Muscle of leg (tissue), 11 donors: ENCODE results near the gene TM7SF3. TPM values are rescaled to one million over a fixed set of nuclear protein-coding genes. Genes with fewer than 3 reads are reported as not detected.

Source experiments
- DNase-seq: peaks from one replicate; pipeline ENCODE4 v3.0.0; 2013
- H3K27ac ChIP-seq: one replicate; pipeline ENCODE4 v1.5.1; 2013; ENCODE audit warnings: mild to moderate bottlenecking, low read length, control low read depth
- H3K27me3 ChIP-seq: one replicate; pipeline ENCODE4 v1.6.1; 2013; ENCODE audit warnings: low read length; ENCODE audit not compliant: control insufficient read depth, insufficient read depth
- H3K36me3 ChIP-seq: one replicate; pipeline ENCODE4 v1.6.1; 2013; ENCODE audit warnings: low read length; ENCODE audit not compliant: control insufficient read depth, insufficient read depth
- H3K4me1 ChIP-seq: one replicate; pipeline ENCODE4 v1.6.1; 2013; ENCODE audit warnings: low read length; ENCODE audit not compliant: control insufficient read depth, insufficient read depth
- H3K4me3 ChIP-seq: one replicate; pipeline ENCODE4 v1.5.1; 2013; ENCODE audit warnings: low read length, control low read depth
- H3K9me3 ChIP-seq: replicated peaks from 2 replicates; pipeline ENCODE4 v1.6.1; 2013; ENCODE audit warnings: low read depth, low read length; ENCODE audit not compliant: control insufficient read depth
- WGBS: methylation state at CpG from one replicate; pipeline ENCODE4 v1.1.5; 2013; ENCODE audit warnings: missing lambda C conversion rate; ENCODE audit not compliant: insufficient coverage; 5-methylcytosine and 5-hydroxymethylcytosine counted together
- polyA plus RNA-seq, 8 donors: library from polyadenylated mRNA; unstranded; fragments of 120-200 nt; gene quantifications; one replicate each; pipeline versions ENCODE4 v1.2.1 to v1.2.3, GENCODE V29; 2013; ENCODE audit warnings: inconsistent platforms in 1 of 8, low replicate concordance in 1 of 8; ENCODE audit not compliant: insufficient read length in 8 of 8, insufficient read depth in 1 of 8
- total RNA-seq: library from RNA; stranded (reverse); fragments of 120-200 nt; gene quantifications from one replicate; pipeline ENCODE4 v1.2.4, GENCODE V29; 2013

TM7SF3 gene
- total and polyA plus RNA-seq, 9 donors, result 23.7 to 31.4 (median 28.5) TPM

DNA sequence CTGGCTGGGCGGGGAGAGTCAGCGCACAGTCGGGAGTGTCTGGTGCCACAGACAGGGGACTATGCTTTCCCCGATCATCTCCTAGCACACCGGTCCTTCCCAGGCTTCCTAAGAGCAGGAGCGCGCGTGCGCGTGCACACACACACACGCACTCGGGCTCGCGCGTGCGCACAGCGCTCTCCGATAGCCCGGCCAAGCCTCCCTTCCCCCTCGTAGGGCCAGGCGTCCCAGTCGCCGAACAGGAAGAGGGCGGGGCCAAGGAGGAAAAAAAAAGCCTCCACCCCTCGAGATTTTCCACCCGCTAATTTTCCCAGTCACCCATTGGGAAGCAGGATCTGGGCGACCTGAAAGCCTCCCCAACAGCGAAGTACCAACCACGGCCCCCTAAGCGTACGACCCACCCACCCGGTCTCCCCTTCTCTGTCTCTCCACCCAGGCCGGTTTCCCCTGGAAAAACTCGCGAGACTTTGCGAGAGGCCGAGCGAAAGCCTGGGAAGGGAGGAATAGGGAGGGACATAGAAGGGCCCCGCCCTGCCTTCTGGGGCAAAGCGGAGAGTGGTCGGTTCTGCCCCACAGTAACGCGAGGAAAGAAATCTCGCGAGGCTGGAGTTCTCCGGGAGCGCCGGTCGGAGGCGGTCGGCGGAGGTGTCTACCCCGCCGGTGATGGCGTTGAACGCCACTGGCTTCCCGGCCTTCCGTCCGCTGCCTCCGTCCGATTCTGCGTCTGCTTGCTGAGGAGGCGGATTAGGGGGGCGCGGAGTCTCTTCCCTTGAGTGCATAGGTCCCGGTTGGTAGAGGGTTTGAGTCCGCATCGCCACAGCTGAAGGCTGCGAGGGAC, 76.1 kb downstream of the TM7SF3 start, which contains the start of the genes FGFR1OP2 and INTS13:
Gene FGFR1OP2, plus strand, starts transcription at position 608 of the 838 bp plus-strand sequence. CDS start 15,689 bp downstream, outside the sequence.
Gene INTS13, minus strand, starts transcription at position 119 of the 838 bp plus-strand sequence. CDS start 1,178 bp downstream, outside the sequence.
- 0% methylated on average over 50 of the region's 69 CpGs for WGBS
- peak; percentile 100 for DNase-seq
- no peaks in the 10 kb centered on the region for H3K27me3 ChIP-seq
- H3K9me3 ChIP-seq, result no peaks in the 10 kb centered on the region
- H3K4me1 ChIP-seq, result peaks cover 8% of the 10 kb centered on the region
- H3K36me3 ChIP-seq, result no peaks in the 10 kb centered on the region
- H3K4me3 ChIP-seq, result peak within 1 kb of the TSS; percentile 90
- H3K27ac ChIP-seq, result peak within 1 kb of the TSS; percentile 97

DNA sequence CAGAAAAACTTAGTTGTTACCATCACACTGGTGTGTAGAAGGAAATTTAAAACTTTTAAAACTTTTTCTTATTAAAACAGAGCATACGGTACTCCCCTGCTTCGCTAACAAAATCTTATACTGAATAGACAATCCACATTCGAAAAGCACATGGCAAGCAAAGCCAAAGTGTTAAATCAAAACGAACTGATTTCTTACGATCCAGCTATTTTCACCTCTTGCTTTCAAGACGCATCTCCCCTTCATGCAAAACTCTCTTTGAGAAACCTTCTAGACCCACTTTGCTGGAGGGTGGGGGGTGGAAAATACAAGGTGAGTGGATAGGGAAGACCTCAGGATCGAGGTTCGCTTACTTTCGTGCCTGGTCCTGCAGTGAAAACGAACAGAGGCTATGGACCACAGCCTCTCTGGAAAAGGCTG, 76.7 kb downstream of the TM7SF3 start:
- H3K4me1 ChIP-seq, result peaks cover 8% of the 10 kb centered on the region
- 0% methylated on average over 7 of the region's 10 CpGs for WGBS

DNA sequence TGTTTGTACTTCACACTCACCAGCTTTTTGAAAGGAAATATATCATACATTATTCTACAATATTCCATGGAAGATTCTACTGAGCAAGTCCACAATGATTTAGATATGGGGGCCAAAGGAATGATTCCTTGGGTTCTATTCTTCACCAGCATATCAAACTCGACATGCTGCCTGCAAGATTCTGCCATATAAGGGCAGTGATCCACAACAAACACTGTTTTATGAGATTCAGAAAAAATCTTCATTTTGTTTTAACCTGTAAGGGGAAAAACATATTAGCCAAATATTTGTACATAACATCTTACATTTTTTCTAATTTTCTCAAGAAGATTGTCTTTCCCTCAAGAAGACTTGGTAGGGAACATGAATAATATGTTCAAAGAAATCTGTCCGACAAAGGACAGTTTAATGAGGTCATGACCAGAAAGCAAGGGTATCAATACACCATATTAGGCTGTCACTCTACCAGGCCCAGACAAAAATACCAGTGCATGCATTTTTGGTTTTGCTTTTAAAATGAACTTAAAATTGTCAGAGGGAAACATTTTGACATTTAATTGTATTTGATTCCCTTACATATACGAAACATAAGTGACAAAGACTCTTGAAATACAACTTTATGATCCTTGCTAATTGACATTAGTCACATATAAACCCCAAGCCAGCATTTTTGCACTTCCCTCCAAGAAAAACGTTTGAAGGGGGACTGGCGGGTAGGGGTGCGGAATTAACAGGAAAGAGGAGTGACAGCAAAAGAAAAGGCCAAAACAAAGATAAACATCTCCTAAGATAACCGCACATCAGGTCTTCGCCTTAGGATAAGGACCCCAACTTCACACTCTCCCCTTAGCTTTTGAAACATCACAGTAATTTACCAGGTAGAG, 77.4 kb downstream of the TM7SF3 start:
- Histone ChIP-seq H3K36me3 (peaks cover 2% of the 10 kb centered on the region), H3K9me3 (no peaks in the 10 kb centered on the region), H3K4me3 (peak overlapping the region; percentile 90), H3K27me3 (no peaks in the 10 kb centered on the region), H3K27ac (peak overlapping the region; percentile 97), H3K4me1 (peaks cover 8% of the 10 kb centered on the region)
- DNase-seq, result peak; percentile 22
- WGBS, result no CpG with 5 or more reads among the region's 8 CpGs

More for the DNA sequence above, 76.7 kb downstream of the TM7SF3 start:
- no peaks in the 10 kb centered on the region for H3K27me3 ChIP-seq
- peak overlapping the region; percentile 90 for H3K4me3 ChIP-seq
- H3K27ac ChIP-seq, result peak overlapping the region; percentile 97
- H3K9me3 ChIP-seq, result no peaks in the 10 kb centered on the region
- H3K36me3 ChIP-seq, result peaks cover under 1% of the 10 kb centered on the region
- no peak for DNase-seq

DNA sequence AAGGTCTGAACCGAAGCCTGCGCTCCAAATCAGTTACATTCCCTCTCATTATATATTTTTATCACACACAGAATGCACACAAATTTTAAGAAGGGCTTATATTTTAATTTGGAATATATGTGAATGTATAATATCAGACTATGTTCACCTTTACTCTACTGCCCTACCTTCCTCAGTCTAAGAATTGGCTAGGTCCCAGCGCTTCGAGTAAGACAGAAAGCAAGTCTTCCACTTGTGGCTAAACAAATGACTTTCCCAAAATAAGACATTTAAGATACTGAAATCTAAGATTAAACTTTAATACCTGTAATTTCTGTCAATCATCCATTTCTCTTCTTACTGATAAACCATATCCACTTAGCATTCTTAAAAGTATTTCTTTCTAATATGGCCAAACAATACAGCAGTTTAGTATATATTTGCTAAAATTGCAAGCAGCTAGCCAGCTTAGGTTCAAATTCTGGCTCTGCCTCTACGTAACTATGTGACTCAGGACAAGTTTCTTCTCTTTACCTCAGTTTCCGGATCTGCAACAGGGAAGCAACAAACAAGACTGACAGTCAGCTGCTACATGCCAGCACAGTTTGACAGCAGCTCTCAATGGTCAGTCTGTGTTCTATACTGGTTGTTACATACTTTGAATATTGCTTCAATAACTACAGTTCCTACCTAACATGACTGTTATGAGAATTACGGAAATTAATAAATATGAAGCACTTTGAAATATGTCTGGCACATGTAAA, 78.4 kb downstream of the TM7SF3 start:
- no peak overlapping the region for H3K4me3 ChIP-seq
- H3K9me3 ChIP-seq, result no peaks in the 10 kb centered on the region
- H3K27ac ChIP-seq, result no peak overlapping the region
- WGBS, result 100% methylated on average over 2 of the region's 7 CpGs
- DNase-seq, result peak; percentile 5
- peaks cover 2% of the 10 kb centered on the region for H3K36me3 ChIP-seq
- peaks cover 8% of the 10 kb centered on the region for H3K4me1 ChIP-seq
- no peaks in the 10 kb centered on the region for H3K27me3 ChIP-seq

DNA sequence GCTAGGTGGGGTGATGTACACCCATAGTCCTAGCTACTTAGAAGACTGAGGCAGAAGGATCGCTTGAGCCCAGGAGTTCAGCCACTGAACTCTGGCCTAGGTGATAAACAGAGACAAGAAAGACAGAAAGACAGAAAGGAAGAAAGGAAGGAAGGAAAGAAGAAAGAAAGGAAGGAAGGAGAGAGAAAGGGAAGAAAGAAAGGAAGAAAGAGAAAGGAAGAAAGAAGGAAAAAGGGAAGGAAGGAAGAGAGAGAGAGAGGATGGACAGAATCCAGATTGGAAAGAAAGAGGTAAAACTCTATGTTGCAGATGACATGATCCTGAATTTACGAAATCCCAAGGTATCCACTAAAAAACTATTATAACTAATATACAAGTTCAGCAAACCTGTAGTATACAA, 84.6 kb downstream of the TM7SF3 start:
- Histone ChIP-seq H3K27me3 (no peaks in the 10 kb centered on the region), H3K36me3 (peaks cover 16% of the 10 kb centered on the region), H3K4me1 (no peaks in the 10 kb centered on the region), H3K4me3 (no peak overlapping the region), H3K9me3 (no peaks in the 10 kb centered on the region), H3K27ac (no peak overlapping the region)
- WGBS, result 100% methylated on average over 1 of the region's 2 CpGs
- no peak for DNase-seq

DNA sequence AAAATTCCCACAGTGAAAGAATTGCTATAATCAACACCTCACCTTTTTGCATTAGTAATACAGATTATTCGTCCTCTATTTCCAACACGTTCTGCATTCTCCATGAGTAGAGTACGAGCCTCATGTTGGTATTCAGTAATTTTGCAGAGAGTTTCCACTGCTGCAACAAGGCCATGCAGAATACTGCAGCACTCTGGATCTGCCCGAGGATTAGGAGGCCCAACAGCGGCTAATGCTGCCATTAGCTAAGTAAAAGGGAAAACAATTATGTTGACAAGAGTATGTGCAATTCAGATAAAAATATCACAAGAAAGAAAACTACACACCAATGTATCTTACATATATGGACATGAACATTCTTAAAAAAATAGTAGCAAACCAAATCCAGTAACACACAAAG, 85.5 kb downstream of the TM7SF3 start:
- Histone ChIP-seq H3K27me3 (no peaks in the 10 kb centered on the region), H3K9me3 (no peaks in the 10 kb centered on the region), H3K27ac (no peak overlapping the region), H3K36me3 (peaks cover 18% of the 10 kb centered on the region), H3K4me3 (no peak overlapping the region), H3K4me1 (no peaks in the 10 kb centered on the region)
- WGBS, result no CpG with 5 or more reads among the region's 5 CpGs
- DNase-seq, result no peak

Other genes with a start within 250 kb of the TM7SF3 start
- 5.8 TPM for gene ITPR2, start 181.2 kb downstream of the TM7SF3 start, total RNA-seq
- 1 to 10 TPM; 1.9 to 5.2 (median 3.5) TPM for gene ITPR2, start 181.2 kb downstream of the TM7SF3 start, polyA plus RNA-seq
- 22.4 TPM for gene INTS13, start 76.4 kb downstream of the TM7SF3 start, total RNA-seq
- 10 to 100 TPM; 24.1 to 32.2 (median 25.7) TPM for gene INTS13, start 76.4 kb downstream of the TM7SF3 start, polyA plus RNA-seq
- 40.9 TPM for gene FGFR1OP2, start 75.9 kb downstream of the TM7SF3 start, total RNA-seq
- gene FGFR1OP2, start 75.9 kb downstream of the TM7SF3 start, polyA plus RNA-seq, result 10 to 100 TPM; 29.4 to 44.1 (median 36.5) TPM
- gene MED21, start 8.2 kb upstream of the TM7SF3 start, total RNA-seq, result 31.9 TPM
- gene MED21, start 8.2 kb upstream of the TM7SF3 start, polyA plus RNA-seq, result 10 to 100 TPM; 31.8 to 46.5 (median 44.3) TPM
- not detected for gene C12orf71, start 68.2 kb upstream of the TM7SF3 start, total RNA-seq
- under 1 TPM in 3 of 8 donors, not detected in 5; 0.20 to 0.26 (median 0.24) TPM for gene C12orf71, start 68.2 kb upstream of the TM7SF3 start, polyA plus RNA-seq
- 19.6 TPM for gene STK38L, start 229.9 kb upstream of the TM7SF3 start, total RNA-seq
- gene STK38L, start 229.9 kb upstream of the TM7SF3 start, polyA plus RNA-seq, result 10 to 100 TPM; 12.8 to 25.0 (median 20.7) TPM